ENCODE data around the gene CLDN18. TPM values are rescaled to one million over a fixed set of nuclear protein-coding genes. Genes with fewer than 3 reads are reported as not detected.

Gene CLDN18
- total RNA-seq, 1 donor from 2014 or later: 19.5 TPM

DNA sequence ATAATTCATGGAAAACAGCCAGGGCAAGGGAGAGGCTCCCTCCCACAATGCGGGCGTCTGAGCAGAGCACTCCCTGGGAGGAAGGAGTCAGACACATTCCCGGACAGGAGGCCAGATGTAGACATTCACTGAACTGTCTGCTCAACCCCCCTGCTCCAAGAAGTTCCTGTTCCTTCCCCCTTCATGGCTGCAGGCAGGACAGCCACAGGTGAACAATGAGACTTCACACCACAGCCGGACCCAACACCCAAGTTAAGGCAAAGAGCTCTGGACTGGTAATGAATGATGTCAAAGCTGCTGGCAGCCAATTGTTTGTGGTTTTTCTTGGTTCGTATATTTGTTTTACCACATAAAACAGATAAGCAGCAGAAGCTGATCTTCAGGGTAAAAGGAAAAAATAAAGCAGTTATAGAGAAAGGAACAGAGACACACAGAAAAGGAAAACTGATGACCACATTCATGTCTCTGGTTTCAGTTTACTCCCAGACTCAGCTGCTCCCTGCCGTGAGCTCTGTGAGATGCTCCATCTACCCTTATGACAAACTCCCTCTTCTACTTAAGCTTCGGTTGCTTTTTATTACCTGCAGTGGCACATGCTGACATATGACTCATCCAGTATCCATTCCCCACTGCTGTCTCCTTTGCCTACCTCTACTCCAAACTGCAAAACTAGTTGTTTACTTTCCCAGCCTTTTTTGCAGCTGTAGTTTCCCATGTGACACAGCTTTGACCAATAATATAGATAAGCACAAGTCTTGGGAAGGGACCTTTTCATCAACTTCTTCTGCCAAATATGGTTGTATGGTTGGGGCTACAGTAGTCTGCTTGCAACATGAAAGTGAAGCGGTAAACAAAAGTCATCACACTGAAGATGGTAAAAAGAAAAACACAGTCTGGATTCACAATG, 72.4 kb downstream of the CLDN18 start:
- Mint-ChIP-seq H3K9me3 (ENCODE audit: low read depth) (no peaks in the 10 kb centered on the region), H3K4me1 (ENCODE audit: low read depth) (peaks cover 21% of the 10 kb centered on the region), H3K36me3 (ENCODE audit: insufficient read depth) (peaks cover 48% of the 10 kb centered on the region), H3K27ac (peak overlapping the region; percentile 92), H3K27me3 (no peaks in the 10 kb centered on the region), H3K4me3 (ENCODE audit: low read depth) (no peak overlapping the region)
- no peak for TF ChIP-seq CTCF (IDR thresholded peaks at IDR 0.05; ENCODE audit: unreplicated experiment)
- DNase-seq (ENCODE audit: low spot score, unreplicated experiment): no peak

- DNase-seq (ENCODE audit: low spot score, unreplicated experiment): no peak
- TF ChIP-seq CTCF (IDR thresholded peaks at IDR 0.05; ENCODE audit: unreplicated experiment): no peak
- Mint-ChIP-seq H3K4me1 (ENCODE audit: low read depth) (peaks cover 24% of the 10 kb centered on the region), H3K27ac (peak overlapping the region; percentile 75), H3K36me3 (ENCODE audit: insufficient read depth) (peaks cover 47% of the 10 kb centered on the region), H3K27me3 (no peaks in the 10 kb centered on the region), H3K4me3 (ENCODE audit: low read depth) (no peak overlapping the region), H3K9me3 (ENCODE audit: low read depth) (no peaks in the 10 kb centered on the region)
These were observed 73.0 kb downstream of the CLDN18 start for GRCh38 chr3:138082992-138083386.

Other genes with a start within 250 kb of the CLDN18 start
- not detected in 2 replicates for gene SOX14, start 245.8 kb upstream of the CLDN18 start, total RNA-seq
- gene DZIP1L, start 105.4 kb downstream of the CLDN18 start, total RNA-seq: 81.9 and 85.7 TPM in 2 replicates
- gene A4GNT, start 122.2 kb downstream of the CLDN18 start, total RNA-seq: 3.1 and 3.4 TPM in 2 replicates
- 31.8 and 34.2 TPM in 2 replicates for gene DBR1, start 164.8 kb downstream of the CLDN18 start, total RNA-seq
- 57.4 and 71.3 TPM in 2 replicates for gene ARMC8, start 177.1 kb downstream of the CLDN18 start, total RNA-seq